GM12878 (cell line): Measurements from ENCODE around the gene TIRAP. TPM values are rescaled to one million over a fixed set of nuclear protein-coding genes. Genes with fewer than 3 reads are reported as not detected.

Source experiments
- ATAC-seq: fragments of 200-7000 bp; cut with Tn5 transposase; 3 replicates; pipeline ENCODE4 v1.9.1; 2020; ENCODE audit warnings: mild to moderate bottlenecking, moderate library complexity
- BruUV-seq: library from RNA; stranded (reverse); fragments of 400-500 nt; replicated peaks from 2 replicates; lab custom pipeline; 2021; lab: Mats Ljungman, UMichigan
- CTCF ChIA-PET: fragments of 300-600 bp; sonication (Branson Sonifier 250); formaldehyde crosslinking; extraction: SDS; loops from one replicate; lab custom pipeline; 2021; ENCODE audit warnings: inconsistent platforms; lab: Yijun Ruan, JAX
- POLR2A ChIA-PET: fragments of 350-600 bp; formaldehyde crosslinking; extraction: SDS; loops from one replicate; lab custom pipeline; 2021; ENCODE audit warnings: inconsistent platforms; lab: Charles Lee
- RAD21 ChIA-PET: fragments of 300-600 bp; sonication (Branson Sonifier 250); formaldehyde crosslinking; loops from one replicate; lab custom pipeline; 2023; ENCODE audit warnings: antibody characterized with exemption; ENCODE audit not compliant: unreplicated experiment; lab: Charles Lee
- SMC1A ChIA-PET: fragments of 300-600 bp; sonication (Branson Sonifier 250); formaldehyde crosslinking; loops from one replicate; lab custom pipeline; 2023; ENCODE audit not compliant: unreplicated experiment, uncharacterized antibody; lab: Charles Lee
- DNase-seq: peaks from one replicate; pipeline ENCODE4 v3.0.0-alpha.2; 2011; ENCODE audit warnings: low read depth, low spot score
- FAIRE-seq: peaks from 3 replicates; lab custom pipeline; 2011; peaks lifted over from hg19 to GRCh38; lab: Jason Lieb, UNC
- H2AFZ ChIP-seq: 2 replicates; pipeline ENCODE4 v1.6.0; 2011; ENCODE audit warnings: low read depth, low read length, control low read depth; ENCODE audit not compliant: control insufficient read depth
- H3K27ac ChIP-seq: 2 replicates; pipeline ENCODE4 v1.5.1; 2011; ENCODE audit warnings: control low read depth; ENCODE audit not compliant: control insufficient read depth, insufficient read depth
- H3K27me3 ChIP-seq, 2 experiments: replicated peaks in 1 of 2; 2 replicates each; pipeline versions ENCODE4 v1.6.0 to v1.6.1; 2011; ENCODE audit warnings: low read length in 1 of 2; ENCODE audit not compliant: control insufficient read depth in 2 of 2, insufficient read depth in 2 of 2
- H3K36me3 ChIP-seq, 2 experiments: 2 replicates each; pipeline ENCODE4 v1.5.1; 2011; ENCODE audit warnings: low read length in 1 of 2; ENCODE audit not compliant: control insufficient read depth in 2 of 2, insufficient read depth in 2 of 2
- H3K4me1 ChIP-seq: 2 replicates; pipeline ENCODE4 v1.6.1; 2011; ENCODE audit warnings: mild to moderate bottlenecking, low read length, moderate library complexity, mixed read lengths; ENCODE audit not compliant: control insufficient read depth, insufficient read depth
- H3K4me2 ChIP-seq: 2 replicates; pipeline ENCODE4 v1.6.0; 2011; ENCODE audit warnings: control low read depth; ENCODE audit not compliant: control insufficient read depth, insufficient read depth
- H3K4me3 ChIP-seq: fragments of 200-600 bp; sonication (generic); 2 replicates; pipeline ENCODE4 v1.5.1; 2016
- H3K79me2 ChIP-seq: 2 replicates; pipeline ENCODE4 v1.6.0; 2011; ENCODE audit warnings: low read length; ENCODE audit not compliant: control insufficient read depth, insufficient read depth
- H3K9ac ChIP-seq: 2 replicates; pipeline ENCODE4 v1.8.0; 2011; ENCODE audit warnings: low read length, control low read depth, mixed read lengths; ENCODE audit not compliant: control insufficient read depth, insufficient read depth
- H3K9me3 ChIP-seq: replicated peaks from 3 replicates; pipeline ENCODE4 v1.5.1; 2011; ENCODE audit warnings: mild to moderate bottlenecking, low read length; ENCODE audit not compliant: control insufficient read depth, insufficient read depth
- H4K20me1 ChIP-seq: 2 replicates; pipeline ENCODE4 v1.6.0; 2011; ENCODE audit not compliant: control insufficient read depth, insufficient read depth
- HCFC1 ChIP-seq: fragments of 150-350 bp; IDR thresholded peaks from 2 replicates; pipeline ENCODE4 v1.6.1; 2014; ENCODE audit warnings: low read length
- LARP7 ChIP-seq: fragments of 450-650 bp; IDR thresholded peaks from 2 replicates; pipeline ENCODE4 v1.6.1; 2017; ENCODE audit warnings: mild to moderate bottlenecking
- NR2C2 ChIP-seq: IDR thresholded peaks from 2 replicates; pipeline ENCODE4 v1.6.1; 2011; ENCODE audit warnings: borderline replicate concordance, low read depth; ENCODE audit not compliant: control insufficient read depth, insufficient read length
- SMAD1 ChIP-seq: fragments of 450-650 bp; IDR thresholded peaks from 2 replicates; pipeline ENCODE4 v1.6.1; 2018; ENCODE audit warnings: mild to moderate bottlenecking, low read depth; ENCODE audit not compliant: partially characterized antibody
- SP1 ChIP-seq: IDR thresholded peaks from one replicate; pipeline ENCODE4 v1.6.1; 2011; ENCODE audit warnings: low read depth, low read length
- STAT3 ChIP-seq: IDR thresholded peaks from 2 replicates; pipeline ENCODE4 v1.6.1; 2011; ENCODE audit warnings: low read depth, low read length, improper control_type of control experiment
- WRNIP1 ChIP-seq: IDR thresholded peaks from 2 replicates; pipeline ENCODE4 v1.6.1; 2011; ENCODE audit warnings: low read depth, low read length, improper control_type of control experiment, borderline replicate concordance
- ZNF217 ChIP-seq: fragments of 450-650 bp; IDR thresholded peaks from 2 replicates; pipeline ENCODE4 v1.6.1; 2017; ENCODE audit warnings: antibody characterized with exemption, mild to moderate bottlenecking
- WGBS: methylation state at CpG from one replicate; pipeline ENCODE4 v1.1.6; 2016; ENCODE audit warnings: low lambda C conversion rate; ENCODE audit not compliant: insufficient replicate concordance, insufficient coverage; ENCODE audit errors: missing lambda C conversion rate; 5-methylcytosine and 5-hydroxymethylcytosine counted together
- in situ Hi-C: fragments of 300-500 bp; cut with MboI; formaldehyde crosslinking; loops from 9 replicates; pipeline ENCODE4 v1.14.3; 2018; ENCODE audit warnings: mixed read lengths
- intact Hi-C: fragments of 100-400 bp; cut with micrococcal nuclease; formaldehyde crosslinking; loops from one replicate; pipeline ENCODE4 v1.14.2; 2022; ENCODE audit not compliant: unreplicated experiment
- polyA plus RNA-seq, 11 experiments: library from polyadenylated mRNA; depleted of rRNA in 4 of 11; unstranded in 6 of 11; stranded (reverse) in 5 of 11; fragments of >200 nt; fragmentation: Nextera tagmentation in 4 of 11; fragmentation: Illumina TruSeq in 1 of 11; extraction: Ambion mirVana in 4 of 11; extraction: Trizol in 1 of 11; gene quantifications; 1 replicate in 1 of 11; 2 replicates in 10 of 11; pipeline versions ENCODE4 v1.2.1 to v1.2.3, GENCODE V29; 2011 to 2016; ENCODE audit warnings: inconsistent platforms in 2 of 11, missing spikeins in 2 of 11, low read depth in 1 of 11
- total RNA-seq, 4 experiments: library from RNA; depleted of rRNA in 3 of 4; stranded (reverse); fragments of >200 nt in 3 of 4; fragmentation: Illumina TruSeq in 1 of 4; extraction: Trizol in 1 of 4; gene quantifications; 2 replicates each; pipeline versions ENCODE4 v1.2.1 to v1.2.3, GENCODE V29; 2013 to 2021
- TF ChIP-seq, protein P1 (sequence below): IDR thresholded peaks from 2 replicates; pipeline ENCODE4 v1.6.1; 2012; ENCODE audit warnings: low read depth, low read length, improper control_type of control experiment
- TF ChIP-seq, protein P2 (sequence below): fragments of 450-650 bp; formaldehyde crosslinking; IDR thresholded peaks from 2 replicates; pipeline ENCODE4 v1.4.0; 2020; ENCODE audit warnings: mild to moderate bottlenecking, moderate library complexity
- TF ChIP-seq, protein P3 (sequence below): fragments of 450-650 bp; IDR thresholded peaks from 2 replicates; pipeline ENCODE4 v1.6.1; 2016; ENCODE audit warnings: mild to moderate bottlenecking

Gene TIRAP
- total and polyA plus RNA-seq, 10 of the 15 experiments (the other 5 are each of a cell fraction or from before 2014, with no cell fraction given), result 0.76 to 9.9 (median 4.7) TPM

DNA sequence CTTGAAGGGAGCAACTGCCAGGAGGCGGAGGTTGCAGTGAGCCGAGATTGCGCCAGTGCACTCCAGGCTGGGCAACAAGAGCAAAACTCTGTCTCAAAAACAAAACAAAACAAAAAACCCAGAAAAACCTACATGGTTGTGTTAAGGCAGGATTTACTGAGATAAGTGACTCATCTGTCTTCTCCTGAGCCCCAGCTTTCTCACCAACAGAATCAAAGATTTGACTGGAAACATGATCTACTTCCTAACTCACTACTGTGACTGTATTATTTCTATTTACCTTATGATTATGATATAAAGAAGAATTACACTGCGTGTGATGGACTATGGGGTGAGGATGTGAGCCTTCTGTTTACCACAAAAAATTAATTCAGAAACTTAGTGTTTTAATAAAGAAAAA is 49.5 kb upstream of the TIRAP start:
- H3K27ac ChIP-seq, result no peak overlapping the region
- in situ Hi-C loops (no loop called here), intact Hi-C loops (no loop called here)
- TF ChIP-seq, protein P1, sequence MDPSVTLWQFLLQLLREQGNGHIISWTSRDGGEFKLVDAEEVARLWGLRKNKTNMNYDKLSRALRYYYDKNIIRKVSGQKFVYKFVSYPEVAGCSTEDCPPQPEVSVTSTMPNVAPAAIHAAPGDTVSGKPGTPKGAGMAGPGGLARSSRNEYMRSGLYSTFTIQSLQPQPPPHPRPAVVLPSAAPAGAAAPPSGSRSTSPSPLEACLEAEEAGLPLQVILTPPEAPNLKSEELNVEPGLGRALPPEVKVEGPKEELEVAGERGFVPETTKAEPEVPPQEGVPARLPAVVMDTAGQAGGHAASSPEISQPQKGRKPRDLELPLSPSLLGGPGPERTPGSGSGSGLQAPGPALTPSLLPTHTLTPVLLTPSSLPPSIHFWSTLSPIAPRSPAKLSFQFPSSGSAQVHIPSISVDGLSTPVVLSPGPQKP, result no peak
- TF ChIP-seq WRNIP1 (no peak), ZNF217 (no peak), STAT3 (no peak), SMAD1 (no peak), LARP7 (no peak), NR2C2 (no peak), SP1 (no peak), HCFC1 (no peak)
- TF ChIP-seq, protein P2, sequence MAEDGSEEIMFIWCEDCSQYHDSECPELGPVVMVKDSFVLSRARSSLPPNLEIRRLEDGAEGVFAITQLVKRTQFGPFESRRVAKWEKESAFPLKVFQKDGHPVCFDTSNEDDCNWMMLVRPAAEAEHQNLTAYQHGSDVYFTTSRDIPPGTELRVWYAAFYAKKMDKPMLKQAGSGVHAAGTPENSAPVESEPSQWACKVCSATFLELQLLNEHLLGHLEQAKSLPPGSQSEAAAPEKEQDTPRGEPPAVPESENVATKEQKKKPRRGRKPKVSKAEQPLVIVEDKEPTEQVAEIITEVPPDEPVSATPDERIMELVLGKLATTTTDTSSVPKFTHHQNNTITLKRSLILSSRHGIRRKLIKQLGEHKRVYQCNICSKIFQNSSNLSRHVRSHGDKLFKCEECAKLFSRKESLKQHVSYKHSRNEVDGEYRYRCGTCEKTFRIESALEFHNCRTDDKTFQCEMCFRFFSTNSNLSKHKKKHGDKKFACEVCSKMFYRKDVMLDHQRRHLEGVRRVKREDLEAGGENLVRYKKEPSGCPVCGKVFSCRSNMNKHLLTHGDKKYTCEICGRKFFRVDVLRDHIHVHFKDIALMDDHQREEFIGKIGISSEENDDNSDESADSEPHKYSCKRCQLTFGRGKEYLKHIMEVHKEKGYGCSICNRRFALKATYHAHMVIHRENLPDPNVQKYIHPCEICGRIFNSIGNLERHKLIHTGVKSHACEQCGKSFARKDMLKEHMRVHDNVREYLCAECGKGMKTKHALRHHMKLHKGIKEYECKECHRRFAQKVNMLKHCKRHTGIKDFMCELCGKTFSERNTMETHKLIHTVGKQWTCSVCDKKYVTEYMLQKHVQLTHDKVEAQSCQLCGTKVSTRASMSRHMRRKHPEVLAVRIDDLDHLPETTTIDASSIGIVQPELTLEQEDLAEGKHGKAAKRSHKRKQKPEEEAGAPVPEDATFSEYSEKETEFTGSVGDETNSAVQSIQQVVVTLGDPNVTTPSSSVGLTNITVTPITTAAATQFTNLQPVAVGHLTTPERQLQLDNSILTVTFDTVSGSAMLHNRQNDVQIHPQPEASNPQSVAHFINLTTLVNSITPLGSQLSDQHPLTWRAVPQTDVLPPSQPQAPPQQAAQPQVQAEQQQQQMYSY (CRISPR knock-in tag), result no peak
- TF ChIP-seq, protein P3, sequence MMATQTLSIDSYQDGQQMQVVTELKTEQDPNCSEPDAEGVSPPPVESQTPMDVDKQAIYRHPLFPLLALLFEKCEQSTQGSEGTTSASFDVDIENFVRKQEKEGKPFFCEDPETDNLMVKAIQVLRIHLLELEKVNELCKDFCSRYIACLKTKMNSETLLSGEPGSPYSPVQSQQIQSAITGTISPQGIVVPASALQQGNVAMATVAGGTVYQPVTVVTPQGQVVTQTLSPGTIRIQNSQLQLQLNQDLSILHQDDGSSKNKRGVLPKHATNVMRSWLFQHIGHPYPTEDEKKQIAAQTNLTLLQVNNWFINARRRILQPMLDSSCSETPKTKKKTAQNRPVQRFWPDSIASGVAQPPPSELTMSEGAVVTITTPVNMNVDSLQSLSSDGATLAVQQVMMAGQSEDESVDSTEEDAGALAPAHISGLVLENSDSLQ, result no peak
- ChIA-PET POLR2A (no interaction called here), SMC1A (no interaction called here), CTCF (no interaction called here), RAD21 (no interaction called here)
- 98% methylated on average over 4 of the region's 4 CpGs for WGBS
- DNase-seq (no peak), ATAC-seq (no peak), FAIRE-seq (no peak)
- no peak overlapping the region for H3K4me3 ChIP-seq
- H3K4me2 ChIP-seq, result no peak overlapping the region
- H2AFZ ChIP-seq, result no peak overlapping the region
- no peaks in the 10 kb centered on the region for H3K27me3 ChIP-seq
- H3K79me2 ChIP-seq, result no peaks in the 10 kb centered on the region
- no TSS peak for BruUV-seq
- H3K36me3 ChIP-seq, result peaks cover 2 to 4% of the 10 kb centered on the region in 2 experiments; a peak in 3 of 4 replicates
- no peaks in the 10 kb centered on the region for H3K4me1 ChIP-seq
- H4K20me1 ChIP-seq, result no peaks in the 10 kb centered on the region
- H3K9me3 ChIP-seq, result no peaks in the 10 kb centered on the region
- H3K9ac ChIP-seq, result no peak overlapping the region
